Trophoblast cell (in vitro differentiated cells and primary cell): ENCODE measurements around the gene PSMD12.

ENCODE experiments used
- DNase-seq, 2 donors: peaks; one replicate each; pipeline ENCODE4 v3.0.0-alpha.2; 2016
- H2AFZ ChIP-seq: 2 replicates; pipeline ENCODE4 v1.6.1; 2013; ENCODE audit warnings: low read length, moderate library complexity, mild to moderate bottlenecking; ENCODE audit not compliant: insufficient read depth, poor library complexity
- H2AK5ac ChIP-seq: 2 replicates; pipeline ENCODE4 v1.6.1; 2013; ENCODE audit warnings: mild to moderate bottlenecking, low read length
- H2BK120ac ChIP-seq: 2 replicates; pipeline ENCODE4 v1.6.1; 2013; ENCODE audit warnings: low read length, mild to moderate bottlenecking, moderate library complexity; ENCODE audit not compliant: insufficient read depth, poor library complexity
- H2BK12ac ChIP-seq: 2 replicates; pipeline ENCODE4 v1.6.1; 2013; ENCODE audit warnings: mild to moderate bottlenecking, low read length, moderate library complexity
- H2BK5ac ChIP-seq: 2 replicates; pipeline ENCODE4 v1.6.1; 2013; ENCODE audit warnings: low read length, low read depth, moderate library complexity, mild to moderate bottlenecking; ENCODE audit not compliant: poor library complexity
- H3K14ac ChIP-seq: 2 replicates; pipeline ENCODE4 v1.6.1; 2013; ENCODE audit warnings: mild to moderate bottlenecking, low read length
- H3K18ac ChIP-seq: 2 replicates; pipeline ENCODE4 v1.6.1; 2013; ENCODE audit warnings: mild to moderate bottlenecking, low read length
- H3K23ac ChIP-seq: 2 replicates; pipeline ENCODE4 v1.6.1; 2013; ENCODE audit warnings: low read length
- H3K27ac ChIP-seq: 2 replicates; pipeline ENCODE4 v1.5.1; 2013; ENCODE audit warnings: low read depth, mild to moderate bottlenecking, inconsistent platforms, low read length, moderate library complexity
- H3K27me3 ChIP-seq: 2 replicates; pipeline ENCODE4 v1.6.1; 2013; ENCODE audit warnings: inconsistent platforms, mild to moderate bottlenecking, low read length, moderate library complexity; ENCODE audit not compliant: insufficient read depth
- H3K36me3 ChIP-seq, 2 experiments: 1 replicate in 1 of 2; 2 replicates in 1 of 2; pipeline ENCODE4 v1.6.1; 2013; ENCODE audit warnings: low read length in 2 of 2, mild to moderate bottlenecking in 2 of 2, moderate library complexity in 1 of 2; ENCODE audit not compliant: insufficient read depth in 2 of 2, control insufficient read depth in 1 of 2
- H3K4ac ChIP-seq: 2 replicates; pipeline ENCODE4 v1.6.1; 2013; ENCODE audit warnings: low read depth, mild to moderate bottlenecking, low read length, moderate library complexity
- H3K4me1 ChIP-seq, 2 experiments: 1 replicate in 1 of 2; 2 replicates in 1 of 2; pipeline ENCODE4 v1.6.1; 2013; ENCODE audit warnings: low read length in 2 of 2, mild to moderate bottlenecking in 2 of 2, moderate library complexity in 1 of 2; ENCODE audit not compliant: insufficient read depth in 2 of 2, control insufficient read depth in 1 of 2
- H3K4me2 ChIP-seq: 2 replicates; pipeline ENCODE4 v1.6.1; 2013; ENCODE audit warnings: inconsistent platforms, mild to moderate bottlenecking, low read length, moderate library complexity
- H3K4me3 ChIP-seq: 2 replicates; pipeline ENCODE4 v1.5.1; 2013; ENCODE audit warnings: mild to moderate bottlenecking, low read depth, low read length, inconsistent platforms
- H3K79me1 ChIP-seq: one replicate; pipeline ENCODE4 v1.6.1; 2013; ENCODE audit warnings: low read length
- H3K79me2 ChIP-seq: 2 replicates; pipeline ENCODE4 v1.6.1; 2013; ENCODE audit warnings: low read length, mild to moderate bottlenecking; ENCODE audit not compliant: control insufficient read depth, insufficient read depth, poor library complexity
- H3K9ac ChIP-seq: 2 replicates; pipeline ENCODE4 v1.6.1; 2013; ENCODE audit warnings: mild to moderate bottlenecking, low read length
- H3K9me3 ChIP-seq: 2 replicates; pipeline ENCODE4 v1.6.1; 2013; ENCODE audit warnings: low read depth, mild to moderate bottlenecking, control low read depth, inconsistent platforms, low read length; ENCODE audit not compliant: insufficient read depth
- H4K12ac ChIP-seq: 2 replicates; pipeline ENCODE4 v1.6.1; 2013; ENCODE audit warnings: low read depth, mild to moderate bottlenecking, low read length, moderate library complexity
- H4K8ac ChIP-seq: 2 replicates; pipeline ENCODE4 v1.6.1; 2013; ENCODE audit warnings: low read depth, mild to moderate bottlenecking, low read length, moderate library complexity
- H4K91ac ChIP-seq: one replicate; pipeline ENCODE4 v1.6.1; 2013; ENCODE audit warnings: low read depth, mild to moderate bottlenecking, low read length, moderate library complexity
- WGBS: extraction: QIAGEN DNeasy Blood & Tissue Kit; methylation state at CpG from one replicate; pipeline ENCODE4 v1.1.7; 2013; ENCODE audit warnings: missing lambda C conversion rate; ENCODE audit not compliant: insufficient read length, insufficient coverage; ENCODE audit errors: extremely low coverage; 5-methylcytosine and 5-hydroxymethylcytosine counted together

PSMD12 gene

GRCh38 chr17:67376737-67377487, 10.5 kb upstream of the PSMD12 start, which contains the start of gene PITPNC1:
Gene PITPNC1 (plus strand): TSS chr17:67377281.
- peak within 1 kb of the TSS; percentile 95 for H4K91ac ChIP-seq
- peak within 1 kb of the TSS; percentile 28 for H2BK120ac ChIP-seq
- peak within 1 kb of the TSS; percentile 93 for H2AFZ ChIP-seq
- H3K27ac ChIP-seq, result peak within 1 kb of the TSS; percentile 59
- peak within 1 kb of the TSS; percentile 50 for H2BK5ac ChIP-seq
- H3K9me3 ChIP-seq, result no peaks in the 10 kb centered on the region
- WGBS, result no CpG with 5 or more reads among the region's 56 CpGs
- peaks cover 13% of the 10 kb centered on the region for H3K79me1 ChIP-seq
- no peaks in the 10 kb centered on the region for H3K36me3 ChIP-seq
- no peak within 1 kb of the TSS for H2BK12ac ChIP-seq
- peak within 1 kb of the TSS; percentile 65 for H3K9ac ChIP-seq
- DNase-seq, result peak; percentile 77 to 84
- peak within 1 kb of the TSS; percentile 78 for H3K4me3 ChIP-seq
- peak within 1 kb of the TSS; percentile 63 for H3K18ac ChIP-seq
- peak within 1 kb of the TSS; percentile 9 for H3K4ac ChIP-seq
- H3K14ac ChIP-seq, result peak within 1 kb of the TSS; percentile 68
- peak within 1 kb of the TSS; percentile 91 for H4K12ac ChIP-seq
- H3K4me2 ChIP-seq, result peak within 1 kb of the TSS; percentile 97
- no peaks in the 10 kb centered on the region for H3K27me3 ChIP-seq
- peaks cover 8% of the 10 kb centered on the region for H3K79me2 ChIP-seq
- H2AK5ac ChIP-seq, result no peak within 1 kb of the TSS
- peak within 1 kb of the TSS; percentile 70 for H4K8ac ChIP-seq
- H3K4me1 ChIP-seq, result peaks cover 5 to 9% of the 10 kb centered on the region in 2 experiments
- no peak within 1 kb of the TSS for H3K23ac ChIP-seq

GRCh38 chr17:67376415-67376736, 10.0 kb upstream of the PSMD12 start:
- no peak overlapping the region for H2BK120ac ChIP-seq
- H2AFZ ChIP-seq, result peak overlapping the region; percentile 93
- H2BK12ac ChIP-seq, result no peak overlapping the region

GRCh38 chr17:67375716-67376115, 9.3 kb upstream of the PSMD12 start:
- no peak overlapping the region for H3K14ac ChIP-seq
- WGBS, result no CpG with 5 or more reads among the region's 6 CpGs
- no peak overlapping the region for H3K27ac ChIP-seq
- no peak overlapping the region for H4K91ac ChIP-seq
- no peak overlapping the region for H2AFZ ChIP-seq
- H3K18ac ChIP-seq, result no peak overlapping the region
- H3K4me3 ChIP-seq, result no peak overlapping the region
- no peak overlapping the region for H4K8ac ChIP-seq
- DNase-seq, result no peak
- H3K9me3 ChIP-seq, result no peaks in the 10 kb centered on the region
- H2BK12ac ChIP-seq, result no peak overlapping the region
- peaks cover 13% of the 10 kb centered on the region for H3K79me1 ChIP-seq
- no peaks in the 10 kb centered on the region for H3K36me3 ChIP-seq
- H4K12ac ChIP-seq, result no peak overlapping the region
- no peak overlapping the region for H2AK5ac ChIP-seq
- H3K27me3 ChIP-seq, result no peaks in the 10 kb centered on the region
- no peak overlapping the region for H3K9ac ChIP-seq
- peaks cover 5 to 9% of the 10 kb centered on the region in 2 experiments for H3K4me1 ChIP-seq
- no peak overlapping the region for H2BK120ac ChIP-seq
- H2BK5ac ChIP-seq, result no peak overlapping the region
- no peak overlapping the region for H3K23ac ChIP-seq
- H3K79me2 ChIP-seq, result peaks cover 8% of the 10 kb centered on the region
- H3K4me2 ChIP-seq, result no peak overlapping the region
- H3K4ac ChIP-seq, result no peak overlapping the region

More at GRCh38 chr17:67376415-67376736, 10.0 kb upstream of the PSMD12 start:
- no peak overlapping the region for H3K4me3 ChIP-seq
- peaks cover 8% of the 10 kb centered on the region for H3K79me2 ChIP-seq
- no peak overlapping the region for H3K9ac ChIP-seq
- no peak overlapping the region for H3K18ac ChIP-seq
- H3K9me3 ChIP-seq, result no peaks in the 10 kb centered on the region
- H4K91ac ChIP-seq, result no peak overlapping the region
- no CpG with 5 or more reads among the region's 6 CpGs for WGBS
- peak overlapping the region; percentile 97 for H3K4me2 ChIP-seq
- H2AK5ac ChIP-seq, result no peak overlapping the region
- H3K14ac ChIP-seq, result no peak overlapping the region
- no peaks in the 10 kb centered on the region for H3K27me3 ChIP-seq
- H2BK5ac ChIP-seq, result no peak overlapping the region
- no peak overlapping the region for H3K23ac ChIP-seq
- H3K4ac ChIP-seq, result no peak overlapping the region
- H3K79me1 ChIP-seq, result peaks cover 13% of the 10 kb centered on the region
- no peak overlapping the region for H3K27ac ChIP-seq
- H3K4me1 ChIP-seq, result peaks cover 5 to 9% of the 10 kb centered on the region in 2 experiments
- no peak overlapping the region for H4K12ac ChIP-seq
- H4K8ac ChIP-seq, result no peak overlapping the region
- no peaks in the 10 kb centered on the region for H3K36me3 ChIP-seq
- DNase-seq, result no peak

- no peak overlapping the region for H4K8ac ChIP-seq
- H2BK120ac ChIP-seq, result no peak overlapping the region
- no peak overlapping the region for H3K9ac ChIP-seq
- no peaks in the 10 kb centered on the region for H3K9me3 ChIP-seq
- no peak overlapping the region for H2BK5ac ChIP-seq
- no peak overlapping the region for H2BK12ac ChIP-seq
- H2AK5ac ChIP-seq, result no peak overlapping the region
- H3K4me2 ChIP-seq, result peak overlapping the region; percentile 24
- no peak overlapping the region for H3K14ac ChIP-seq
- no peak overlapping the region for H3K4me3 ChIP-seq
- H3K27me3 ChIP-seq, result no peaks in the 10 kb centered on the region
- no peaks in the 10 kb centered on the region for H3K36me3 ChIP-seq
- no peak overlapping the region for H4K12ac ChIP-seq
- no peak overlapping the region for H2AFZ ChIP-seq
- WGBS, result no CpG with 5 or more reads among the region's 5 CpGs
- peaks cover 8% of the 10 kb centered on the region for H3K79me2 ChIP-seq
- H3K4me1 ChIP-seq, result peaks cover 5 to 9% of the 10 kb centered on the region in 2 experiments
- peaks cover 13% of the 10 kb centered on the region for H3K79me1 ChIP-seq
- no peak overlapping the region for H4K91ac ChIP-seq
- H3K27ac ChIP-seq, result no peak overlapping the region
- no peak overlapping the region for H3K23ac ChIP-seq
- no peak for DNase-seq
- H3K4ac ChIP-seq, result no peak overlapping the region
- H3K18ac ChIP-seq, result no peak overlapping the region
Measured at GRCh38 chr17:67375054-67375427, 8.7 kb upstream of the PSMD12 start.
